Fibroblast of mammary gland (primary cell): Measurements from ENCODE around the gene SERPINA9.
"Not testable (repeated sequence)": the region's sequence is repeated elsewhere in the genome, so short reads cannot be mapped to it uniquely, and the experiment has no call there.

Experiments used
- DNase-seq: peaks from one replicate; pipeline ENCODE4 v3.0.0-alpha.2; 2010; ENCODE audit warnings: low read depth
- H3K4me3 ChIP-seq: 2 replicates; pipeline ENCODE4 v1.5.1; 2011; ENCODE audit warnings: low read depth, mild to moderate bottlenecking, low read length, moderate library complexity; ENCODE audit not compliant: control insufficient read depth
- CTCF ChIP-seq: conservative IDR thresholded peaks from 2 replicates; pipeline ENCODE4 v1.5.1; 2011; ENCODE audit warnings: low read depth, low read length, inconsistent platforms; ENCODE audit not compliant: control insufficient read depth, insufficient read depth

The SERPINA9 gene

GRCh38 chr14:94517248-94517640 lies 41.2 kb upstream of the SERPINA9 start:
- no peak for TF ChIP-seq CTCF
- no peak overlapping the region for H3K4me3 ChIP-seq
- no peak for DNase-seq

- TF ChIP-seq CTCF = no peak
- no peak for DNase-seq
- H3K4me3 ChIP-seq = no peak overlapping the region
Observed at GRCh38 chr14:94515856-94516255, 39.9 kb upstream of the SERPINA9 start.

GRCh38 chr14:94515426-94515825 lies 39.4 kb upstream of the SERPINA9 start:
- DNase-seq = no peak
- no peak overlapping the region for H3K4me3 ChIP-seq
- TF ChIP-seq CTCF = no peak

- H3K4me3 ChIP-seq = no peak overlapping the region
- no peak for TF ChIP-seq CTCF
- no peak for DNase-seq
Observed at GRCh38 chr14:94514351-94514750, 38.4 kb upstream of the SERPINA9 start.

- not testable (repeated sequence) for DNase-seq, H3K4me3 ChIP-seq
Observed at GRCh38 chr14:94510481-94510880, 34.5 kb upstream of the SERPINA9 start.

GRCh38 chr14:94509356-94509755 lies 33.4 kb upstream of the SERPINA9 start, which contains the start of gene SERPINA12:
Gene SERPINA12, minus strand, starts transcription at chr14:94509469. Its CDS starts 11,072 bp downstream, at chr14:94498397.
- TF ChIP-seq CTCF = no peak
- H3K4me3 ChIP-seq = no peak within 1 kb of the TSS
- DNase-seq = no peak

- no peak for DNase-seq
- TF ChIP-seq CTCF = no peak
- H3K4me3 ChIP-seq = no peak overlapping the region
Observed at GRCh38 chr14:94505641-94506040, 29.6 kb upstream of the SERPINA9 start.

GRCh38 chr14:94505206-94505605 lies 29.2 kb upstream of the SERPINA9 start:
- H3K4me3 ChIP-seq = no peak overlapping the region
- no peak for TF ChIP-seq CTCF
- DNase-seq = no peak
